ENCODE results near the gene MAP2K2.

- TF ChIP-seq, protein P1, sequence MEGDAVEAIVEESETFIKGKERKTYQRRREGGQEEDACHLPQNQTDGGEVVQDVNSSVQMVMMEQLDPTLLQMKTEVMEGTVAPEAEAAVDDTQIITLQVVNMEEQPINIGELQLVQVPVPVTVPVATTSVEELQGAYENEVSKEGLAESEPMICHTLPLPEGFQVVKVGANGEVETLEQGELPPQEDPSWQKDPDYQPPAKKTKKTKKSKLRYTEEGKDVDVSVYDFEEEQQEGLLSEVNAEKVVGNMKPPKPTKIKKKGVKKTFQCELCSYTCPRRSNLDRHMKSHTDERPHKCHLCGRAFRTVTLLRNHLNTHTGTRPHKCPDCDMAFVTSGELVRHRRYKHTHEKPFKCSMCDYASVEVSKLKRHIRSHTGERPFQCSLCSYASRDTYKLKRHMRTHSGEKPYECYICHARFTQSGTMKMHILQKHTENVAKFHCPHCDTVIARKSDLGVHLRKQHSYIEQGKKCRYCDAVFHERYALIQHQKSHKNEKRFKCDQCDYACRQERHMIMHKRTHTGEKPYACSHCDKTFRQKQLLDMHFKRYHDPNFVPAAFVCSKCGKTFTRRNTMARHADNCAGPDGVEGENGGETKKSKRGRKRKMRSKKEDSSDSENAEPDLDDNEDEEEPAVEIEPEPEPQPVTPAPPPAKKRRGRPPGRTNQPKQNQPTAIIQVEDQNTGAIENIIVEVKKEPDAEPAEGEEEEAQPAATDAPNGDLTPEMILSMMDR (IDR thresholded peaks at IDR 0.05) = no peak
- no peak for TF ChIP-seq POLR2A (IDR thresholded peaks at IDR 0.05)
Observed at GRCh38 chr19:4121273-4121612, 2.7 kb downstream of the MAP2K2 start.

Data from esophagus squamous epithelium (tissue), 4 donors.